Stomach (tissue), 4 donors: ENCODE results near the gene KRTAP10-12.

Experiments
- CTCF ChIP-seq, 7 experiments: fragments of 450-650 bp in 4 of 7; fragments of 200-600 bp in 3 of 7; sonication (generic) in 3 of 7; IDR thresholded peaks; one replicate each; pipeline ENCODE4 v1.5.1; 2016 to 2019; ENCODE audit warnings: antibody characterized with exemption in 7 of 7, control low read depth in 2 of 7, mild to moderate bottlenecking in 1 of 7
- EP300 ChIP-seq: sonication (generic); formaldehyde crosslinking; IDR thresholded peaks from one replicate; pipeline ENCODE4 v1.6.1; 2017; ENCODE audit warnings: antibody characterized with exemption
- POLR2A ChIP-seq, 4 donors: fragments of 450-650 bp; IDR thresholded peaks; one replicate each; pipeline ENCODE4 v1.6.1; 2016; ENCODE audit warnings: antibody characterized with exemption in 4 of 4, control low read depth in 2 of 4, mild to moderate bottlenecking in 1 of 4, moderate library complexity in 1 of 4
- POLR2AphosphoS5 ChIP-seq, 3 donors: sonication (generic); formaldehyde crosslinking; IDR thresholded peaks; one replicate each; pipeline ENCODE4 v1.6.1; 2016; ENCODE audit warnings: antibody characterized with exemption in 3 of 3

- TF ChIP-seq POLR2A (IDR thresholded peaks at IDR 0.05) (no peak), CTCF (IDR thresholded peaks at IDR 0.05) (no peak), EP300 (no peak), POLR2AphosphoS5 (IDR thresholded peaks at IDR 0.05) (no peak)
Measured at GRCh38 chr21:44649521-44650100, 47.4 kb upstream of the KRTAP10-12 start.
